Globus pallidus (tissue), 1 donor: Measurements from ENCODE around the gene PCGF1.
"Not testable (repeated sequence)": the region's sequence is repeated elsewhere in the genome, so short reads cannot be mapped to it uniquely, and the experiment has no call there.

Source experiments
- DNase-seq: peaks from one replicate; pipeline ENCODE4 v3.0.0-alpha.2; 2015; ENCODE audit warnings: low spot score

Gene PCGF1

DNA sequence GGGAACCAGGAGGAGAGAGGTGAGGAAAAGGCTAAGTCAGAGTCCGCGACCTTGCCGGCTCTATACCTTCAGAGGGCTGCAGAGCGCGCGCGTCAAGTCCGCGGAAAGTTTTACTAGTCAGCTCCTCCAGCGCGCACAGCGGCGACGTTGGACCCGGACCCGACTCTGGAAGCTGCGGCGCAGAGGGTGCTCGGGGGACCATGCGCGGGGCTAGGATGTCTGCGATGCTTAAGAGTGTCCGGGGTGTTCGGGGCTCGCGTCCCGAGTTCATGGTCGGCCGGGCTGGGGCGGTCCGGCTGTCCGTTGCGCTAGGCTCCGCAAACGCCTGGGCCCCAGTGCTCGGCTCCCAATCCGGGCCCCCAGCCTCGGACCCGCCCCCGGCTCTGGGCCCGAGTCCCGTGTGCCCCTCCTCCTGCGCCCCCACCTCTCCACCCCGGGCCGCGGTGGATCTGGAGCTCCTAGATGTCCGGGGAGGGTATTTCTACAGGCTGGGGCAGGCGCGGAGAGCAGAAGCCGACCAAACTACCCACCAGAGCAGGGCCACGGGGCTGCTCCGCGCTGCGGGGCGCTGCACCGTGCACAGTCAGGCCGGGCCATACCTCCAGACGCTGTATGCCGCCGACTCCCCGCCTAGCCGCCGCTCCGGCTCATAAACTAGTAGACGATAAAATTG lies 8.1 kb downstream of the PCGF1 start, which contains the start of gene LBX2:
Gene LBX2 (minus strand): TSS at position 337 of the 673 bp plus-strand sequence. CDS start 66 bp downstream, at position 271.
- DNase-seq: no peak

- DNase-seq: no peak
Observed at GRCh38 chr2:74498500-74499266, 8.8 kb downstream of the PCGF1 start.

DNA sequence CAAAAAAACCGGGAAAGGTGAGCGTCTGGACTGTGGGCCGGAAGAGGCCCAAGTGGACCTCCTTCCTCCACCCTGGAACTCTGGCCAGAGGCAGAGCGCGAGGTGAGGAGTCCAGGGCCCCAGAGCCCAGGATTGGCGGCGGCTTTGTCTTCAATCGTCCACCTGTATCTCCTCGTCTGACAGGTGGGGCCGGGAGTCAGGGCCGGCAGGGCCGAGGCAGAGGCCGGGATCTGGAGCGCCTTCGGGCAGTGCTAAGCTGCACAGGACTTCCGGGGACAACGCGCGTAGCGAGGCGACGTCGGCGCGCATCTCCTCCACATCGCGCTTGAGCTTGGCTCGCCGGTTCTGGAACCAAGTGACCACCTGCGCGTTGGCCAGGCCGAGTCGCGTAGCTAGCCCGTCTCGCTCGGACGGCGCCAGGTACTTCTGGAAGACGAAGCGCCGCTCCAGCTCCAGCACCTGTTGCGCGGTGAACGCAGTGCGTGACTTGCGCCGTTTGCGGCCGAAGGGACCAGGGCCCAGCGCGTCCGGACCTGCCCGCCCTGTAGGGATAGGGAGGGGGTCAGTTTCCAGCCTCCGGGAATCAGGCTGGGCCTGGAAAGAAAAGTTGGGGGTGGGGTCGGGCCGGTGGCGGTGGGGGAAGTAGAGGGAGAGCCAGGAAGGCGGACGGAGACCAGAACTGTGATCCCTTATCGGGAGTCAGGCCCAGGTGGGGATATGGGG lies 9.6 kb downstream of the PCGF1 start:
- no peak for DNase-seq

DNA sequence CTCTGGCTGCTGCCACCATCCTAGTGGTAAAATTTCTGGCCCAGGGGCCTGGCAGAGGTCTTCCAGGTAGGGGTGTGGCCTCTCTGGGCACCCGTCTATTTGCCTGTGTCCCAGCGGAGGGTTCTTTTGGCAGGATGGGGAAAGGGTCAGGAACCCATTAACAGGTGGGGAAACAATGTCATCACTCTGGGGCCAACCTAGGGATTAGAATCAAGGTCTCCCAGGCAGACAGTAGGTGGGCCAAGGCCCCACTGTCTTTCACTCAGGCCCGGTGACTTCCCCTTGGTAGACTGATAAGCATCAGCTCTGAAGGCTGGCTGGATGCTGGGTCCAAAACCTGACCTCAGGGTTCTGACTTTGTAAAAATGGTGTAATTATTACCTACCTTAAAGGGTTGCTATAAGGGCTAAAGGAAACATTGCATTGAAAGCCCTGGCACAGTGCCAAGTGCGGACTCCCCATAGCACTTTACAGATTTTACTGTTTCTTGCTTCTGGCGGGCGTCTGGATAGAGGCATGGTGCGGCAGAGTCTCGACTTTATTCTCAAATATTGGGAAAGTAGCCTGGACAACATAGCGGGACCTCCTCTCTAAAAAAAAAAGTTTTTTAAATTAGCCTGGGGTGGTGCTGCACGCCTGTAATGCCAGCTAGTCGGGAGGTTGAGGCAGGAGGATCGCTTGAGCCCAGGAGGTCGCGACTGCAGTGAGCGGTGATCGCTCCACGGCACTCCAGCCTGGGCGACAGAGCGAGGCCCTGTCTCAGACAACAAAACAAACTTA lies 10.3 kb downstream of the PCGF1 start:
- DNase-seq: no peak

DNA sequence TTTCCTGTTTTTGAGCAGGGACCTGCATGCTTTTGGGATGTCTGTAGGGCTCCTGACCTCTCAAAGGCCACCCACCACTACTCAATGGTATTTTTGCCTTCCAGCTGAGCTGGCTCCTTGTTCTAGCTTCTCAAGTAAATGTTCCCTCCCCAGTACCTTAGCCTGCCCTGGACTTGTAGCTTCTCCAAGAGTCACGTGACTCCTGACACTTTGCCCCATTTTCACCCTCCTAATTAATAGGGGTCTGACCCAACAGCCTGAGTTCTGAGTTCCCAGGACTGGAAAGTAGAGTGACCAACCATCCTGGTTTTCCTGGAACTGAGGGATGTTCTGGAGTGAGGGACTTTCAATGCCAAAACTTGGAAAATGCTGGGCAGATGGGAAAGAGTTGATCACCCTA lies 12.1 kb downstream of the PCGF1 start:
- DNase-seq: no peak

DNA sequence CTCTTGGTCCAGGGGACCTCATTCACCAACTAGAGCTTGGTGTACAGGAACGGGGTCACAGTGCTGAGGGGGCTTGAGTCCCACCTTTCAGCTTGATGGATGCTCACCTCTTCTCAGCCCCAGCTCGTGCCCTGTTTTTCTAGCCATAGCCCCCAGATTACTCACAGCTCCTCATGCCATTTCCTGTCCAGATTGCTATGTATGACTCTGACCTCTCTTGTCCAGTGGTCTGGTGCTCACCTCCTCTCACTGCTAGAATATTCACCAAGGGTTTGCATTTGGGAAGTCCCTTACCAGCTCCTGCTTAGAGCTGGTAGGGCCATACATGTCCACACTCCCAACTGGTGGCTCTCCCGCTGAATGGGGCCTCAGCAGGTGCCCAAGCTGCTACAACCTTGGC lies 13.9 kb downstream of the PCGF1 start:
- no peak for DNase-seq

DNA sequence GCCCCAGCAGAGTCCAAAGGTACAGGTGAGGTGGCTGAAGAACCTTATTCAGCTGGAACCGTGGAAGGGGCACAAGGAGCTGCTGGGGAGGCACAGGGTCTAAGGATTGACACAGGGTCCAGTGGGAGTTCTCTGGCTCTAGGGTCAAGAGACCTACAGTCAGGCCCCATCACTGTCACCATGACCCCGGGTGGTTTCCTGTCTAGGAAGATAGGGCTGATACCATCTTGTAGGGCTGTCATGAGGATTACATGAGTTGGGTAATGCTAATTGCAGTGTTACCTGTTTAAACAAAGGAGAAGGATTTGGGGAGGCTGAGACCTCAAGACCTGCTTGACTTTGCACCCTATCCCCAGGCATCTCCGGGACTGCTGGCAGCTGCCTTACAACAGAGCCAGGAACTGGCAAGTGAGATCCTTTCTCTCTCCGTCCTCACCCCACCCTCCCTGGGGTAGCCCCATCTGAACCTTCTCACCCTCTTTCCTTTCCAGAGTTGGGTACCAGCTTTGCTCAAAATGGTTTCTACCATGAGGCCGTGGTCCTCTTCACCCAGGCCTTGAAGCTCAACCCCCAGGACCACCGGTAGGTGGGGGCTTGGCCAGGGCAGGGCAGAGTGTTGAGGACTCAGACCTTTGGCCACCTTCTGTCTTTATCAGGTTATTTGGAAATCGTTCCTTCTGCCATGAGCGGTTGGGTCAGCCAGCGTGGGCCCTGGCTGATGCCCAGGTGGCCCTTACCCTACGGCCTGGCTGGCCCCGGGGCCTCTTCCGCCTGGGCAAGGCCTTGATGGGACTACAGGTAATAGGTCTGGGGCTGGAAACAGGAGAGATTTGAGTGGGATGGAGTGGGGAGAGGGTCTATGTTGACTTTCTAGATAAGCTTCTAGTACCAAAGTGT lies 15.6 kb downstream of the PCGF1 start:
- no peak for DNase-seq

DNA sequence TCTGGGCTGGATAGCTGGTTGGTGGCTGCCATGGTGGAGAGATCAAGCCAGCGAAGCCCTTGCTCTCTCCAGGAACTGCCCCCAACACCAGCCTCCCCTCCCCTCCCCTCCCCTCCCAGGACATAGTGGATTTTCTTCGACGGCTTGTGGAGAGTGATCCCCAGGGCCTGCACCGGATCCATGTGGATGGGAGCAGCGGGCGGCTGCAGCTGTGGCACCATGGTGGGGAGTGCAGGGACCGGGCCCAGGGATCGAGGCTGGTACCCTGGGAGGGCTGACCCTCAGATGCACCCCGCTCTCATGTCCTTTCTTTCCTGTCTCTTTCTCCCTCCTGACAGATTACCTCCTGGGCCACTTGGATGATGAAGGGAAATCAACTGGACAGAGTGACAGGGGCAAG lies 17.6 kb downstream of the PCGF1 start:
- DNase-seq: no peak

GRCh38 chr2:74488643-74489481 lies 18.6 kb downstream of the PCGF1 start:
- DNase-seq: no peak

- DNase-seq: no peak
Observed at GRCh38 chr2:74486141-74486540, 21.4 kb downstream of the PCGF1 start.

GRCh38 chr2:74483675-74484164 lies 23.8 kb downstream of the PCGF1 start:
- not testable (repeated sequence) for DNase-seq

DNA sequence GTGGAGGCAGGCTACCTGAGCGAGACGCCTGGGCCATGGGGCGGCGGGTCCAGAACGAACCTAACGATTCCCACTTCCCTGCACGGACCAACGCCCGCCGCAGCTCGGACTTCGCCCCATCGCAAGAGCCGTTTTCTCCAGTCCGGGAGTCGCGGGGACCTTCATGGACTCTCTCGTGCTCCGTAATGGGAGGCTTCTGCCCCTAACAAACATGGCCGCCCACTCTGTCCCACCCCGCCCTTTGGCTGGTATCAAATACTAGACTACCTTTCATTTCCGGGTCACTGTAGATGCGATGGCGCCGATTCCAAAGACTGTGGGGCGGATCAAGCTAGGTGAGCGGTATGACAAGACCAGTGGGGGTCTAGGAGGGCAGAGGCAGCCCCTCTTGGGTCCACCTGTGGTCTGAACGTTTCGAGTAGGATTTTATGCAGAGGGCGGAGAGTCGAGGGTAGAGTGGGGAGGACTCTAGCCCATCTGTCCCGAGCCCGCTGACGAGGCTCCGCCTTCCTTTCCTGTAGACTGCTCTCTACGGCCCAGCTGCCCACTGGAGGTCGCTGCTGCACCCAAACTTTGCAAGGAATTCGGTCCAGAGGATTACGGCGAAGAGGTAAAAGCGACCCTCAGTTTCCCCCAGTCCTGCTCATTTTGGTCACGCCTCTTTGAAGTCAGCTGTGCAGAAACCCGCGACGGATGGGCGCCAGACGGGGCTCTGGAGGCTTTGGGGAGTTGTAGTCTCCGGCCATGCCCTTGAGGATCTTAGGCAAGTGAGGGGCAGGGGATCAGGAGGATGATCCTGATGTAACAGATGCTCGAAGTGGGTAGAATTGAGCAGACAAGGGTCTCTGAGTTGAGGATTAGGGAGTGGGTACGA lies 24.5 kb downstream of the PCGF1 start, which contains the start of the genes CCDC142 and TTC31:
Gene CCDC142 (minus strand): TSS at position 198 of the 874 bp plus-strand sequence. CDS start 161 bp downstream, at position 37.
Gene TTC31 (plus strand): TSS at position 281 of the 874 bp plus-strand sequence. CDS start 15 bp downstream, at position 296.
- DNase-seq: peak; percentile 97

DNA sequence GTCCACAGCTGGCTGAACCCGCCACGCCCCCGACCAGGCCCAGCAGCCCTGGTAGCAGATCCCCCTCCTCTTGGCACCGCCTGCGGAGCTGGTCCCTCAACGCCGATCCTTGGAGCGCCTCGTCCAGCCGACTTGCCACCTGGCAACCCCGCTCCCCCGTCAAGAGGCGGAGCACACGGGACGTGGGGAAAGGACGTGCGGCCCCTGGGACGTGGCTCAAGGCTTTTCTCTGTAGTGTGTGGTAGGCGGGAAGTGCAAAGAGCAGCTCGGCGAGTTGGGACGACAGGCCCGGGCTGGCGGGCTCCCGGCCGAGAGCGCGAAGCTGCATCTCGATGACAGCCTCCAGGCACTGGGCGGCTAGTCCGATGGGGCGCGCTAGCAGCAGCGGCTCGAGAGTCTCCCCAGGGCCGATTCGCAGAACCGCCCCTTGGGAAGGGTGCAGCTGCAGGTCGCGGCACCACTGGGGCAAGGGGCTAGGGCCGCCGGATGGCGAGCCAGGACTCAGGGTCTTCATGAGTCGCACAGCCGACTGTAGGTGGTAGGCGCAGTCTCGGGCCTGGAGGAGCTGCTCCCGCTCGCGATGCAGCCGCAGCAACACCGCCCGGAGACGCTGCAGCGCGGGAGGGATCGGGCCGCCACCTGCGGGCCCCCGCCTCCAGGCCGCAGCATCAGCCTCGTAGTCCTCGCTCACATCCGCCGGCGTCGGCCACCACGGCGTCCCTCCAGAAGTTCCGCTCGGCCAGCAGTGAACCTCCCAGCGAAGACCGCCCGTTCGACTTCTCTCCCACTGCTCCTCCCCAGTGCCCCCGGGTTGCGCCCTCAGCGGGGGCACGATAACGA lies 25.3 kb downstream of the PCGF1 start:
- no peak for DNase-seq

- no peak for DNase-seq
Observed at GRCh38 chr2:74481431-74481830, 26.1 kb downstream of the PCGF1 start.

- no peak for DNase-seq
Observed at GRCh38 chr2:74474899-74475298, 32.6 kb downstream of the PCGF1 start.

DNA sequence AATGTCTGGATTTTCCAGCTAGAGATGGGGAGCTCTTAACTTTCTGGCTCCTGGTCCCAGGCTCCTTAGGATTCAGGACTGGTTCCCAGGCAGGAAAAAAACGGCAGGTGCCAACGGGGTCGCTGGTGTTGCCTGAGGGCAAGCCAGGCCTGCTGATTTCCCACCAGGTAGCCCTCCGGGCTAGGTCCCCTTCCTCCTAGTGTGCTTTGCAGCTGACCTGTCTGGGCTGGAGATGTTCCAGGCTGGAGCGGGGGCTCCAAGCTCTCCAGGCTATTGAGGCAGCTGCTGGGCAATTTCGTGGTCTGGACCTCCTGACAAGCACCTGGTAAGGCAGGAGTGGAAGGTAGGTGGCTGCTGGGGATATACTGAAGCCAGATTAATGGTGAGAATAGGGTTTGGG lies 33.0 kb downstream of the PCGF1 start:
- DNase-seq: no peak

- DNase-seq: no peak
Observed at GRCh38 chr2:74472945-74473258, 34.6 kb downstream of the PCGF1 start.
